GM21717 (cell line): ENCODE measurements around the gene OSBPL5.

Experiments used
- ATAC-seq: cut with Tn5 transposase; IDR thresholded peaks from one replicate; pipeline ENCODE4 v1.9.1; 2021; ENCODE audit warnings: mild to moderate bottlenecking, moderate library complexity; ENCODE audit not compliant: unreplicated experiment

The OSBPL5 gene

DNA sequence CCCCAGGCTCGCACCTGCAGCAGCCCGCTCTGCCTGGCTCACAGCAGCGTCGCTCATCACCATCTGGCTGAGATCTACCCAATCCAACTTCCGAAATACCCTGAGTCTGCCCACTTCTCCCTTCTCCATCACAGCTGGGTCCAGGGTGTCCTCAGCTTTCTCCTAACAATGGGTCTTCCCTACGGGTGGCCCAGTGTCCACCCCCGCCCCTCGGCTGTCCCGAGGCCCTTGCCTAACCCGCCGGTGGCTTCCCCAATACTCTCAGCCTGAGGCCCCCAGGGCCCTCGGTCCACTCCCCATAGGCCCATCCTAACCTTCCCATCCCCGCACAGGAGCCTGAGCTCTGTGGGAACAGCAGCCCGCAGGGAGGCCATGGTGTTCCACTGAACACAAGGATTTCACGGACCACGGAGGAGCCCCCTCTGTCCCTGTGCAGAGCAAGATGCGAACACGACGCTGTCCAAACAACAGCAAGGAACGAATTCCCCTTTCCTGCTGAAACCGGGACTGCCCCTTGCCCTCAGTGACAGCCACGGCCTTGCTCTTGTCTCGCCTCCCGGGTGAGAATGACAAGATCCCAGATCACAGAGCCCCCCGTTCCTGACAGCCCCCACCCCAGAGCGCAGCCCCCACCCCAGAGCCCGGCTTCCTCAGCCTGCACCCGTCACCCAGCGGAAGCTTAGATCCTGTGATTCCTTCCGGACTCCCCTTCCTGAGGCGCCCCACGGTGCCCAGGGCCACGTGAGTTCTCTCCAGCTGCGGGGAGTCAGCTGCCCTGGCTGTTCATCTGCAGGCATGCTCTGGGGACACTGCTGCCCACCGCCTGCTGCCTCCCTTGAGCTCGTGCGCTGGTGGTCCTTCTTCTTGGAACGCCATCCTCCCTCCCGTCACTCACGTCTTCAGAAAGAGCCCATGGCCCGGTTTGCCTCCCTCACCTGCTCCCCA is 59.0 kb downstream of the OSBPL5 start:
- no peak for ATAC-seq

DNA sequence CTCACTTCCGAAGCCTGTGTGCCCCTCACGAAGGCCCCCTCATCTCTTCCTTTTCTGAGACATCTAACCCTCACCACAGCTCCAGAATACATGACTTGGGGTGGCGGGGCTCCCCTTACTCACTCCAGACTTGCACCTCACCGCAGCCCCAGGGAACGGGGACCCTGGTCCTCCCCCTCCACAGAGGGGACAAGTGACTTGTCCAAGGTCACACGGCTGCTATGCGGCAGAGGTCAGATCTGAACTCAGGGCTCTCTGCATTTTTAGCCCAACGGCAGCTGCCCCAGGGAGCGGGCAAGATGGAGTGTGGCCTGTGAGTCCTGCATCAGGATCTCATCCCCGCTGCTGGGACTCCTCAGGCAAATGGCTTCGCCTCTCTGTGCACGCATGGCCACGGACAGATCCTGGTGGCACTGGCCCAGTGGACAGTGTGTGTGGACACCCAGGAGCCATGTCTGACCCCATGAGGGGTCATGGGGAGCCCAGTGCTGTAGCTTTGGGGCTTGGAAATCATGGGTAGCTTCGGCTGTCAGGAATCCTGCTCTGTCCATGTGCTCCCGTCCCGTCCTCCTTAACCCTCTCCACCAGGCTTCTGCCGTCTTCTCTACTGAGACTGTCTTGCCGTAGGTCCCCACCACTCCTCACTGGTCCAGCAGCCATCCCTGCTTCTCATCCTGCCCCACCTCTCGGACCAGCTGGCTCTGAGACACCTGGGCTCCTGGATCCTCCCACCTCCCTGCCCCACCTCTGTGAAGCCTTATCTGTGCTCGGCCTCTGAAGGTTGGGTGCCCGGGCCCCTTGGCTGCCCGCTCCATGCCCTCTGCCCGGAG is 59.9 kb downstream of the OSBPL5 start:
- no peak for ATAC-seq

DNA sequence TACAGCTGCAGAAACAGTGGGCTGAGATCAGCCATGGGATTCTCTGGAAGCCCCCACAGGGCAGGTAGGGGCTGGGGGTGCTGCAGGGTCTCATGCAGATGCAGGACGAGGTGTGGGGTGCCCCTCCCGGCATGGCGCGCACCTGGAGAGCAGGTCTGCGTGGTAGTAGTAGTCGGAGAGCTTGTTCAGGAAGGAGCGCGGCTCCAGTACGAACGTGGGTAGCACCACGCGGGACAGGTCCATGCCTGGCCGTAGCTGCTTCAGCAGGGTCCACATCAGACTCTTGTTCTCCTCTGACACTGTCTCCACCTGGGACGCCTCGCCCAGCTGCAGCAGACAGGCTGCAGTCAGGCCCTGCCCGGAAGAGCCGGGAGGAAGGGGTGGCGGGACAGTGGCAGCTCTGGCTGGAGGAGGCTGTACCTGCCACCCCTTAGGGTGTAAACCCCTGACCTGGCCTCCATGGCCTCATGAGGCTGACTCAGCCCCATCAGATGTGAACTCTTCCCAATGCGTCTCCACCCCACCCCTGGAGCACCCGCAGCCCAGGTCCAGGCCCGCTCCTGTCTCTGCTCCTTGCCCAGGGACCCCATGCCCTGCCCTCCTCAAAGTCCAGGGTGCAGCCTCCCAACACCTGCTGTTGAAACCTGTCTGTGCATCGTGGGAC is 60.9 kb downstream of the OSBPL5 start:
- no peak for ATAC-seq

DNA sequence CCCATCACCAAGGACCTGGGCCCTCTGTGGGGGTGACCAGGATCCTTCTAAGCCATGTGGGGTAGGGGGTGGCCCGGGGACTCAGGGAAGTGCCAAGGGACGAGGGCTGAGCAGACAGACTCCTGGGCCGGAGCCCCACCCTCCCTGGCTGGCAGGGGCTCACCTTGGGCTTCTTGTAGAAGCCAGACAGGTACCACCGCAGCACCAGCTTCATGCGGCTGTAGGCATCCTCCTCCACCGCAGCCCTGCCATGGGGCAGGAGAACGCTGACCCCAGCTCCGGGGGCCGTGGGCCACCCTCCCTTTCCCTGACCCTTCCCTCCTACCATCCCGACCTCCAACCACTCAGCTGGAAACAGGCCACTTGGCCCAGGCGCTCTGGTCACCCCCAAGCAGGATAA is 62.0 kb downstream of the OSBPL5 start:
- no peak for ATAC-seq

DNA sequence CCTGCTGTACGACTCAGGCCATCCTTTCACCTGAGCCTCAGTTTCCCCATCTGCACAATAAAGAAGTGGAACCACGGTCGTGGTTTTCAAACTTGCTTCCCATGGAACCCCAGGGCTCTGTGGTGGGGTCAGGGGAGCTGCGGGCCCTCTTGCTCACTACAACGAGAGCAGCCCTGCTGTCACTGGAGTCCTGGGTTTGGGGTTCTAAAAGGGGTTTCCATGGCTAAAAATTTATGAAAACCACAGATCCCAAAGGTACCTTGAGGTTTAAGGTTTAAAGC is 62.5 kb downstream of the OSBPL5 start:
- no peak for ATAC-seq

DNA sequence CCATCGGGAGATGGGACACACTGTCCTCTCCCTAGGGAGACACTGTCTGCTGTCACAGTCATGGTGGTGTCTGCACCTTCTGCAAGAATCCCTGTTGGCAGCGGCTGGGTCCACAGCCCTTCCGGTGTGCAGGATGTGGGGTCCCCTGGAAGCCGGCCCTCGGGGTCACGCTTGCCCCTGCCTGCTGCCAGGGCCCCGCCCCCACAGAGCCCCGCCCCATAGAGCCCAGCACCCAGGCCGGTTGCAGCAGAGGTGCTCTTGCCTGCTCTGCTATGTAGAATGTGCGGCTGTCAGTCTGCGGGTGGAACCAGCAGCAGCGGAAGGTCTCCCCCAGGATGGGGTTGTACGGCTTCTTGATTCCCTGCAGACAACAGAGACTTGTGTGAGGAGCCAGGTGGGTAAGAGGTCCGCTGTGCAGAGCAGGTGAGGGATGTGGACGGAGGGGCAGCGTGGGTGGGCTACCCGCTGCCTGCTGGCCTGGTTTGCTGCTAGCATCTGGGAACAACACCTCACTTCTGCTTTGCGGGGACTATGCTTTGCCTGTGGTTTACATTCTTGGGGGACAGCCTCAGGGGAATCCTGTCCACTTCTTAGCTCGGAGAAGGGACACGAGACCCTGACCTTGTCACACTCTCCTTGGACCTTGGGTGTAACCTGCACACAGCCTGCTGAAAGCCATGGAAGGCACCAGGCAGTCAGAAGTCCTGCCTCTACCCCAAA is 63.0 kb downstream of the OSBPL5 start:
- no peak for ATAC-seq

DNA sequence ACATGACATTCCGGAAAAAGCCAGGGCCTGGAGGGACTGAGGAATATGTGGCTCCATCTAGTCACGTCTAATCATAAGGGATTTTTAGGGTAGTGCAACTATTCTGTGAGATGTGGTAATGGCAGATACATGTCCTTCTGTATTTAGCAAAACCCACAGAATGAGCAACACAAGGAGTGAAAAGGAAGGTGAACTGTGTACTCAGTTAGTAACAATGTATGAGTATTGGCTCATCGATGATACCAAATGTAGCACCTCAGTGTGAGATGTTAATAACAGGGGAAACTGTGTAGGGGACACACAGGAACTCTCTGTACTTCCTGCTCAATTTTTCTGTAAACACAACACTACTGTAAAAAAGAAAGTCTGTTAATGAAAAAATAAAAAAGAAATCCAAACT is 65.9 kb downstream of the OSBPL5 start:
- ATAC-seq: no peak

DNA sequence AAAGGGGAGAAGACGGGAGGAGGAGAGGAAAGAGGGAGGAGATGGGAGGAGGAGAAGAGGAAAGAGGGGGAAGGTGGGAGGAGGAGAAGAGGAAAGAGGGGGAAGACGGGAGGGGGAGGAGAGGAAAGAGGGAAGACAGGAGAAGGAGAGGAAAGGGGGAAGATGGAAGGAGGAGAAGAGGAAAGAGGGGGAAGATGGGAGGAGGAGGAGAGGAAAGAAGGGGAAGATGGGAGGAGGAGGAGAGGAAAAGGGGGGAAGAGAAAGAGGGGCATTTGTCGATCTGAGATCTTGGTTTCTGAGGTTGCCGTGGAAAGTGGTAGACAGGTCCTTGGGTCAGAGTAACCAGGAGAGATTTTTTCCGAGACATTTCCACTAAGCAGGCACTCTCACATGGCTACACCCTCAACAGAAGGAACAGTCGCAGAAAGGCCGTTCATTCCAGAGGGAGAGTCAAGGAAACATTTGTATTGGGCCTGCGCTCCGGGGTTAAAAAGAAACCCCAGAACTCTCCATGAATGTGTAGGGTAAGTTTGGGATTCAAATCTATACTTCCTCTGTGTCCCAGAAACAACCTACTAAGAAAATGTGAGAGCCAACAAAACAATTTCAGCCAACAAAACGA is 68.1 kb downstream of the OSBPL5 start:
- ATAC-seq: no peak

DNA sequence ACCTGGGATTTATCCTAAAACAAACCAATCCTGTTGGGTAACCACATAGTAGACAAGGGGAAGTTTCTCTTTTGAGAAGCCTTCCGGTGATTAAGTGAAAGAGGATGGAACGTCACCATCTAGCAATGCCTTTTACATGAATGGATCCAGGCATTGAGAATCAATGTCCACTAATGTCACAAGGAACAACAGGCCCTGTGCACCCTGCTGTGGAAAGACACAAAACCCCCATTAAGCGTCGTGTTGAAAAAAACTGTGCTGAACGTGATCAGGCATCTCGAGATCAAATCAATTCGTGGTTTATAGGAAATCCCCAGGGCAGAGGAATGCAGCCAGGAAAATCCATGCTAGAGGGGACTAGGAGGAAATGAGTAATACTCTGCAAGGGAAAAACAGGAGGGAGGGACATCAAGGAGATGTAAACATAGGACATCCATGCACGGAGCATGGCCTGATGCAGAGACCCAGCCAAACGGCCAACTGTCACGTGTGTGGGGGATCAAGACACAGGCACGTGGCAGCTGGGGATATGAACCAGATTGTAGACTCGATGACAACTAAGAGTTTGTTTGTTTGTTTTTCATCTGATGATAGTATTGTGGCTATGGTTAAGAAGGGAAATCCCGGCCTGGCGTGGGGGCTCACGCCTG is 69.3 kb downstream of the OSBPL5 start:
- ATAC-seq: no peak

DNA sequence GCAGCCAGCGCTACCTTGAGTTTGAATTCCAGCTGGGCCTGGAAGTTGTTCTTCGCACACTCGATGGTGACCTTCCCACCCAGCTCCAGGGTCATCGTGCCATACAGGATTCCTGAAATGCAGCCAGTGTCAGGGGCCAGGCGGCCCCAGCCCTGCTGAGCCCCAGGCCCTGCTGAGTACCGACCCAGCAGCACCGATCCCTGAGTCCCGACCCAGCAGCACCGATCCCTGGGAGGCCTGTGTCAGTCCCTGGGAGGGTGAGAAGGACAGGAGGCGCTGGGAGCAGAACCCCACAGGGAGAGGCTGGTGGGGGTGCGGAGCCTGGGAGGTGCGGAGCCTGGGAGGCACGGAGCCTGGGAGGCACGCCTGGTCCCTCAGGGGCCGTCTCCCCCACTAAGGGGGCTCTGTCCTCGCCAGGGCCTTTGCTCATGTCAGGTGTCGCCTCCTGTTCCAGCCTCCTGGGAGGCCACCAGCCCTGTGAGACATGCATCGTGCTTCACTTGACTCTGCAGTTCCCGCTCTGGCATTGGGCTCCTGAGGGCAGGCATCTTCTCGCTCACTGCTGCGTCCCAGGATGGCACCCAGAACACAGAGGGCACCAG is 70.8 kb downstream of the OSBPL5 start:
- no peak for ATAC-seq

DNA sequence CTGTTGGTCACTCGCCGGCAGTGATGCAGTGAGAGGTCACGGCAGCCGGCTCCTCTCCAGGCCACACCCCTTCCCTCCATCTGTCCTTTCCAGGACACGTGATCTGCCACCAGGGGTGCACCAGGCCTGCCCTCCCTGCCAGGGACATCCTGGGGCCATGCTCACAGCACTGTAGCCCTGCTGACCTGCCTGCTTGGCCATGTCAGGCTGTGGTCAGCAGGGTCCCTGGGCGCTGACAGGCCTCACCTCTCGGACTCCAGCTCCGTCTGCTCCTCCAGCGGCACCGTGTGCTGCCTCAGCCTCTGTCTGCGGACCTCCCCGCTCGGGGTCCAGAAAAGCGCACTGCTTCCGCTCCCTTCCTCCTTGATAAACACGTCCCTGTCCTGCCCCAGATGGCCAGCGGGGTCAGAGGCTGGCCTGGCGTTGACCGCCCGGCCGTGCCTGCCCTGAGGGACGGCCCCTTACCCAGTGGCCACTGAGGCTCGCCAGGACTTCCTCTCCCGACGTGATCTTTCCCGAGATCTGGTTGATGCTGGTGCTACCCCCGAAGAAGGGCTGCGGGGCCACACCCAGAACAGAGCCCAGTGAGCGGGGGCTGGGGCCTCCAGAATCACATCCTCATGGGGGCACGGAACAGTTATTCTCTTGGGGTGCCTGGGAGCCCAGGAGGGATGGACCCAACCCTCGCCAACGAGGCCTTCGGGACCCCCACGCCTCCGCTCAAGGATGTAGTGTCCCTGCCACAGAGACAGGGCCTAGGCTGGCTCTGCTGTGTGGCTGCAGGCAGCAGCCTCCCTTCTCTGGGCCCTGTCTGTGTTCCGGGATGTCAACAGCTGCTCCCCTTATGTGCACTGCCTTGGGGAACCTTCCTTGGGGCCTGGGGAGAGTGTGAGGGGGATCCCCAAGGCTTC is 71.6 kb downstream of the OSBPL5 start:
- no peak for ATAC-seq

DNA sequence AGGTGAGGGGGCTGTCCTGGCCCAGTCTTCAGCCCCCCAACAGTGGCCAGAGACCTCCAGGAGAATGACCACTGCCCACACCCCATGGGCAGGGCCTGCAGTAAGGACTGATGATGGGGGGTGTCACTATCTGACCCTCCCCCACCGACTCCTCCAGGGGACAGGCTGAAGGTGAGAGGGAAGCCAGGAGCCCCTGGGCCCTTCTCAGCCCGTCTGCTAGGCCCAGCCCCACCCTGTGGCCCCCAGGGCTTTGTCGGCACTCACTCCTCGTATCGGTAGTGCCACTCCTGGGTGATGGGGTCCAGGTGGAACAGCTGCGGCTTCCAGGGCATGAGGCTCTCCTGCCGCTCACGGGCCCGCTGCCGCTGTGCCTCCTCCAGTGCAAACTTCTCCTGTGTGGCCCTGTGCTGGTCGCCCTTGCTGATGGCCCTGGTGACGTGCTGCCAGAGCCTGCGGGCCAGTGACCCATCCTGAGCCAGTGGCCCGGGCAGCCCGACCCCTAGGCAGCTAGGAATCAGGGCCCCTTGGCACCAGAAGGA is 72.4 kb downstream of the OSBPL5 start:
- no peak for ATAC-seq

DNA sequence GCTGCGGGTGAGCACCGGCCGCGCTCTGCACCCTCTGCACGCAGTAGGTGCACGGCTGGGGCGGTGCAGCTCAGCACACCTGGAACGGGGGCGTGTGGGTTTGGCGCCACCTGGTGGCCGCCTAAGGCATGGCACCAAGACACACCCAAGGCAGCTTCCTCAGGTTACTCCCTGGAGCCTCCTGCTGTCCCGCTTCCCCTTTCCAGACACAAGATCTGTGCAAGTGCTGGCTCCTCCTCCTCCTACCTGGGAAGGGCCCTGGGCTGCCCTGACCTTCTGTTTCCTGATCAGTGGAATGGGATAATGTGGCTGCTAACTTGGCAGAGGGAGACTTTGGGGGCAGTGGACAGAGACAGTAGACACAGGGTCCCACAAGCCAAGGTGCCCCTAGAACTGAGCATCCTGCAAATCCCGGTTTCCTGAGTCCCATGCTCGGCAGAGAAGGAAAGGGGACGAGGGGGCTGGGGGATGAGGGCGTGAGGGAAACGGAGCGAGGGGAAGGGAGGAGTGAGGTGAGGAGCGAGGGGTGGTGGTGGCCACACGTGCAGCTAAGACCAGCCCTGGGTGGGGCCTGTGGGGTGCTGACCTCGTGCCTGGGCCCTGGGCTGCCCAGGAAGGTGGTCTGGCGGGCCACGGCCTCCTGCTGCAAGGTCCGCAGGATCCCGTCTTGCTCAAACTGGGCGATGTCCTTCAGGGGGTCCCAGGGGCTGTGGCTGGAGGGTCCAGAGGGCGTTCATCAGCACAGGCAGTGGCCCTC is 73.1 kb downstream of the OSBPL5 start:
- ATAC-seq: peak; percentile 68

DNA sequence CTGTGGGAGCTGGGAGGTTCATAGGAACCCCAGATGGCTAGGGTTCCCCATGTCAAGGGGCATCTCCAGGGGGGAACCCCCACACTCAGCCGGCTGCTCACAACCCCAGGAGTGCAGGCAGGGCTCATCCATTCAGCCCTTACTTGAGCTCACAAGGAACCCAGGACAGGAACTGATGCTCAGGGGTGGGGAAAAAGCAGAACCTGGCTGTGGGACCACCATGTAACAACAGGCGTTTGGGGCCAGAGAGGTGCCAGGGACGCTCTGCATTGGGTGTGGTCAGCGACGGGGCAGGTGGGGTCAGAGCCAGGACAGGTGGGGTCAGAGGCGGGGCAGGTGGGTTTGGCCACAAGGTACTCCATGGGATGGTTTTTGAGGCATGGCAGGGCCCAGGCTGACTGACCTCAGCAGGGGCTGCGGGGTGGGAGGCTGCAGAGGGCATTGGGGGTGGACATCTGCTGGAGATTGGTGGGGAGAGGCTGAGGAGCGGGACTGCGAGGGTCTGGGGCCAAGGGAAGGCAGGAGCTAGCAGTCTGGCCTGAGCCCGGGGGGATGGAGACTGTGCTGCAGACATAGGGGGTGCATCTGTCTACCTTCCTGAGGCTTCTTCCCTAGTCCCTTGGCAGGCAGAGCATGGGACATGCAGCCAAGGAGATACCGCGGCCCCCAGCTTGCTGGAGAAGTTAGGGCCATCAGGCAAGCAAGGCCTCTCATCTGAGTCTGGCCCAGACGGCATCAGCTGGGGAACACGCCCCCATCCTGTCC is 73.8 kb downstream of the OSBPL5 start:
- ATAC-seq: no peak

DNA sequence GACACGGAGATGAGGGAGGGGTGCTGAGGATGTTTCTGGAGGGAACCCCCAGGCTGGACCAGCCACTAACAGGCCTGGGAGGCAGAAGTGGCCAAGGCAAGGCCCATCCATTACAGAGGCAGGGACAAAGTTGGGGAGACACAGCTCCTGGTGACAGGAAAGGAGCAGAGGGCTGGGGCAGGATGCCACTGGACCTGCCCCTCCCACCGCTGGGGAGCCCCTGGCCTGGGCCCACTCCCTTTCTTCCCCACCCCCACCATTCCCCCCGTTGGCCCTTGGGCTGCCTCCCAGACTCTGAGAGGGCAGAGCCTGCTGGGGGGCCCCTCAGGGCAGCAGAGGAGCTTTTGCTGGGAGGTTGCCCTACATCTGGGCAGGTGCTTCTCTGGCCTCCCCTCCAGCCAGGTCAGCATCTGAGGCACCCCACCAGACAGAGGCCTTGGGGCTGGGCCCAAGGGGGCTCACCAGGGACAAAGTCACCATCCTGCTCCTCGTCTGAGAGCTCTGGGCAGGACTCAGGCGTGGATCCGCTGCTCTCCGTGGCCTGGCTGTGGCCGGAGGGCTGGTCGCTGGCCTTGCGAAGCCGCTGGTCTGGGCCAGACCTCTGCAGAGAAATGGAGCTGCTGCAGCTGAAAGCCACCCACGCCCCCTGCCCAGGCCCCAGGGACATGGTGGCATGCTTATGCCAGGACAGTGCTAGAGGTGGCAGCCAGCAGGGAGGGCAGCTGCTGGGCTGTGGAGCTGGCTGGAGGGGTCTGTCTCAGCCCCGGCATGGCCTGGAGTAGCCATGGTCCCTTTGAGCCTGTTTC is 74.8 kb downstream of the OSBPL5 start:
- no peak for ATAC-seq
